Cardiac muscle cell (in vitro differentiated cells and primary cell): ENCODE results near the gene ATP1B4. TPM values are rescaled to one million over a fixed set of nuclear protein-coding genes. Genes with fewer than 3 reads are reported as not detected.

ENCODE experiments used
- DNase-seq, 2 donors: peaks; one replicate each; pipeline versions ENCODE4 v3.0.0 to v3.0.0-alpha.2; 2010 to 2017; ENCODE audit warnings: low read depth in 1 of 2, low spot score in 1 of 2
- H3K27ac ChIP-seq: fragments of 200-600 bp; sonication (generic); 2 replicates; pipeline ENCODE4 v1.5.1; 2016
- H3K27me3 ChIP-seq: fragments of 200-600 bp; sonication (generic); 2 replicates; pipeline ENCODE4 v1.6.0; 2016; ENCODE audit warnings: control low read depth
- H3K36me3 ChIP-seq: fragments of 200-600 bp; sonication (generic); 2 replicates; pipeline ENCODE4 v1.5.1; 2016; ENCODE audit warnings: control low read depth
- H3K4me1 ChIP-seq: fragments of 200-600 bp; sonication (generic); 2 replicates; pipeline ENCODE4 v1.8.1; 2017; ENCODE audit warnings: low read depth, mild to moderate bottlenecking, mixed run types
- H3K4me3 ChIP-seq: fragments of 200-600 bp; sonication (generic); 2 replicates; pipeline ENCODE4 v1.5.1; 2016; ENCODE audit warnings: mild to moderate bottlenecking
- H3K9me3 ChIP-seq: fragments of 200-600 bp; sonication (generic); 2 replicates; pipeline ENCODE4 v1.5.1; 2017; ENCODE audit warnings: low read depth, mild to moderate bottlenecking, control low read depth
- CTCF ChIP-seq: IDR thresholded peaks from 2 replicates; pipeline ENCODE4 v1.5.1; 2012; ENCODE audit warnings: low read depth, mild to moderate bottlenecking, low read length
- polyA plus RNA-seq: library from polyadenylated mRNA; unstranded; fragments of >200 nt; fragmentation: Nextera tagmentation; extraction: Ambion mirVana; gene quantifications from 2 replicates; pipeline ENCODE4 v1.2.1, GENCODE V29; 2016
- total RNA-seq: library from RNA; depleted of rRNA; stranded (reverse); fragments of >200 nt; gene quantifications from 2 replicates; pipeline ENCODE4 v1.2.3, GENCODE V29; 2016

ATP1B4 gene
- total and polyA plus RNA-seq, 2 experiments from 2014 or later = 0.34 to 0.45 TPM

GRCh38 chrX:120402369-120402768 lies 40.5 kb downstream of the ATP1B4 start:
- TF ChIP-seq CTCF = no peak
- H3K9me3 ChIP-seq = no peaks in the 10 kb centered on the region
- H3K4me1 ChIP-seq = no peaks in the 10 kb centered on the region
- H3K27me3 ChIP-seq = no peaks in the 10 kb centered on the region
- DNase-seq = no peak
- no peak overlapping the region for H3K27ac ChIP-seq
- no peaks in the 10 kb centered on the region for H3K36me3 ChIP-seq
- H3K4me3 ChIP-seq = no peak overlapping the region

GRCh38 chrX:120406638-120407037 lies 44.7 kb downstream of the ATP1B4 start:
- no peak overlapping the region for H3K4me3 ChIP-seq
- no peaks in the 10 kb centered on the region for H3K4me1 ChIP-seq
- H3K27ac ChIP-seq = no peak overlapping the region
- H3K27me3 ChIP-seq = no peaks in the 10 kb centered on the region
- no peak for DNase-seq
- H3K9me3 ChIP-seq = no peaks in the 10 kb centered on the region
- no peak for TF ChIP-seq CTCF
- no peaks in the 10 kb centered on the region for H3K36me3 ChIP-seq

GRCh38 chrX:120408168-120408567 lies 46.3 kb downstream of the ATP1B4 start:
- H3K4me3 ChIP-seq = no peak overlapping the region
- no peak for TF ChIP-seq CTCF
- no peak overlapping the region for H3K27ac ChIP-seq
- H3K27me3 ChIP-seq = no peaks in the 10 kb centered on the region
- no peaks in the 10 kb centered on the region for H3K36me3 ChIP-seq
- H3K4me1 ChIP-seq = no peaks in the 10 kb centered on the region
- no peaks in the 10 kb centered on the region for H3K9me3 ChIP-seq
- no peak for DNase-seq

GRCh38 chrX:120419463-120419862 lies 57.6 kb downstream of the ATP1B4 start:
- no peaks in the 10 kb centered on the region for H3K4me1 ChIP-seq
- H3K27ac ChIP-seq = no peak overlapping the region
- no peak overlapping the region for H3K4me3 ChIP-seq
- no peak for DNase-seq
- no peaks in the 10 kb centered on the region for H3K27me3 ChIP-seq
- TF ChIP-seq CTCF = no peak
- no peaks in the 10 kb centered on the region for H3K36me3 ChIP-seq
- no peaks in the 10 kb centered on the region for H3K9me3 ChIP-seq

GRCh38 chrX:120426599-120426998 lies 64.7 kb downstream of the ATP1B4 start:
- no peak for TF ChIP-seq CTCF
- no peaks in the 10 kb centered on the region for H3K4me1 ChIP-seq
- H3K9me3 ChIP-seq = no peaks in the 10 kb centered on the region
- no peaks in the 10 kb centered on the region for H3K36me3 ChIP-seq
- H3K4me3 ChIP-seq = no peak overlapping the region
- DNase-seq = no peak
- H3K27me3 ChIP-seq = no peaks in the 10 kb centered on the region
- H3K27ac ChIP-seq = no peak overlapping the region

- TF ChIP-seq CTCF = no peak
- Histone ChIP-seq H3K9me3 (no peaks in the 10 kb centered on the region), H3K4me3 (no peak overlapping the region), H3K27me3 (no peaks in the 10 kb centered on the region), H3K36me3 (no peaks in the 10 kb centered on the region), H3K4me1 (no peaks in the 10 kb centered on the region), H3K27ac (no peak overlapping the region)
- peak in 1 of 2 donors; percentile 7 for DNase-seq
Measured at GRCh38 chrX:120428309-120428708, 66.4 kb downstream of the ATP1B4 start.
